A673 (cell line): Measurements from ENCODE around the gene BAIAP3. TPM values are rescaled to one million over a fixed set of nuclear protein-coding genes. Genes with fewer than 3 reads are reported as not detected.

Experiments used
- BruUV-seq: library from RNA; stranded (reverse); fragments of 400-500 nt; replicated peaks from 2 replicates; lab custom pipeline; 2021; lab: Mats Ljungman, UMichigan
- CTCF ChIA-PET: fragments of 300-600 bp; sonication (Branson Sonifier 250); formaldehyde crosslinking; loops from one replicate; lab custom pipeline; 2022; ENCODE audit warnings: antibody characterized with exemption; lab: Charles Lee
- POLR2A ChIA-PET: fragments of 300-600 bp; sonication (Branson Sonifier 250); formaldehyde crosslinking; loops from one replicate; lab custom pipeline; 2022; ENCODE audit warnings: antibody characterized with exemption; ENCODE audit not compliant: low non-redundant PET; lab: Charles Lee
- DNase-seq: peaks from one replicate; pipeline ENCODE4 v3.0.0-alpha.2; 2015; ENCODE audit warnings: low spot score
- H3K27ac ChIP-seq: fragments of 200-600 bp; sonication (generic); 2 replicates; pipeline ENCODE4 v1.5.1; 2016; ENCODE audit warnings: mixed run types, low read depth, mild to moderate bottlenecking, mixed read lengths, antibody characterized with exemption, low read length; ENCODE audit not compliant: poor library complexity, severe bottlenecking
- H3K27me3 ChIP-seq: fragments of 200-600 bp; sonication (generic); replicated peaks from 2 replicates; pipeline ENCODE4 v1.6.1; 2017; ENCODE audit warnings: mixed run types, low read depth, mild to moderate bottlenecking, mixed read lengths, antibody characterized with exemption, low read length; ENCODE audit not compliant: insufficient read depth, poor library complexity
- H3K36me3 ChIP-seq: fragments of 200-600 bp; sonication (generic); 2 replicates; pipeline ENCODE4 v1.6.1; 2016; ENCODE audit warnings: mixed run types, mild to moderate bottlenecking, mixed read lengths, antibody characterized with exemption, low read length; ENCODE audit not compliant: insufficient read depth, poor library complexity, severe bottlenecking
- H3K4me1 ChIP-seq: fragments of 200-600 bp; sonication (generic); 2 replicates; pipeline ENCODE4 v1.6.1; 2017; ENCODE audit warnings: mixed run types, mild to moderate bottlenecking, mixed read lengths, antibody characterized with exemption, low read length; ENCODE audit not compliant: insufficient read depth, poor library complexity, severe bottlenecking
- H3K4me3 ChIP-seq: fragments of 200-600 bp; sonication (generic); 2 replicates; pipeline ENCODE4 v1.5.1; 2016; ENCODE audit warnings: low read depth, mixed run types, mild to moderate bottlenecking, mixed read lengths, low read length; ENCODE audit not compliant: poor library complexity, severe bottlenecking
- H3K9me3 ChIP-seq: fragments of 200-600 bp; sonication (generic); 2 replicates; pipeline ENCODE4 v1.6.1; 2016; ENCODE audit warnings: mixed run types, low read depth, mild to moderate bottlenecking, mixed read lengths, antibody characterized with exemption, low read length; ENCODE audit not compliant: poor library complexity, severe bottlenecking
- CTCF ChIP-seq: fragments of 300-800, 200-600 bp; sonication (generic); conservative IDR thresholded peaks from 2 replicates; pipeline ENCODE4 v1.5.1; 2017; ENCODE audit warnings: low read depth, mild to moderate bottlenecking, antibody characterized with exemption, low read length, moderate library complexity, mixed read lengths
- EZH2 ChIP-seq: fragments of 200-600 bp; sonication (generic); IDR thresholded peaks from 2 replicates; pipeline ENCODE4 v1.6.1; 2017; ENCODE audit warnings: borderline replicate concordance, low read depth, mild to moderate bottlenecking, mixed read lengths, antibody characterized with exemption, low read length; ENCODE audit not compliant: poor library complexity, severe bottlenecking
- intact Hi-C: fragments of 100-400 bp; cut with micrococcal nuclease; formaldehyde crosslinking; loops from one replicate; pipeline ENCODE4 v1.10.0; 2022; ENCODE audit not compliant: unreplicated experiment
- total RNA-seq: library from RNA; stranded (reverse); gene quantifications from 2 replicates; pipeline ENCODE4 v1.2.3, GENCODE V29; 2021

BAIAP3 gene
- total RNA-seq, 1 experiment from 2014 or later, result 2.0 TPM

GRCh38 chr16:1309888-1310831 is 23.3 kb upstream of the BAIAP3 start:
- Histone ChIP-seq H3K27ac (peak overlapping the region; percentile 89), H3K27me3 (no peaks in the 10 kb centered on the region), H3K4me1 (peaks cover 8% of the 10 kb centered on the region), H3K36me3 (peaks cover 34% of the 10 kb centered on the region), H3K4me3 (peak overlapping the region; percentile 95), H3K9me3 (no peaks in the 10 kb centered on the region)
- BruUV-seq, result TSS peak; percentile 89
- no peak for TF ChIP-seq CTCF
- TF ChIP-seq EZH2, result no peak
- intact Hi-C loops, result no loop called here
- no peak for DNase-seq
- ChIA-PET POLR2A (no interaction called here), CTCF (no interaction called here)

GRCh38 chr16:1310832-1311200 is 22.6 kb upstream of the BAIAP3 start:
- Histone ChIP-seq H3K36me3 (peaks cover 40% of the 10 kb centered on the region), H3K27ac (peak overlapping the region; percentile 89), H3K4me3 (peak overlapping the region; percentile 95), H3K9me3 (no peaks in the 10 kb centered on the region), H3K27me3 (no peaks in the 10 kb centered on the region), H3K4me1 (peaks cover 8% of the 10 kb centered on the region)
- no peak for DNase-seq
- ChIA-PET POLR2A (no interaction called here), CTCF (no interaction called here)
- TF ChIP-seq CTCF (no peak), EZH2 (no peak)
- no TSS peak for BruUV-seq
- intact Hi-C loops, result no loop called here

GRCh38 chr16:1311212-1311737 is 22.2 kb upstream of the BAIAP3 start:
- Histone ChIP-seq H3K4me1 (peaks cover 8% of the 10 kb centered on the region), H3K27me3 (no peaks in the 10 kb centered on the region), H3K4me3 (peak overlapping the region; percentile 95), H3K9me3 (no peaks in the 10 kb centered on the region), H3K36me3 (peaks cover 45% of the 10 kb centered on the region), H3K27ac (peak overlapping the region; percentile 89)
- TF ChIP-seq EZH2, result no peak
- TF ChIP-seq CTCF, result no peak
- CTCF ChIA-PET, result no interaction called here
- no peak for DNase-seq
- BruUV-seq, result no TSS peak
- POLR2A ChIA-PET, result no interaction called here
- intact Hi-C loops, result no loop called here
